KOPT-K1 (cell line): ENCODE measurements around the gene MAN1B1.

Experiments used
- H3K27ac ChIP-seq: fragments of 200-600 bp; sonication (generic); 2 replicates; pipeline ENCODE4 v1.5.1; 2016; ENCODE audit warnings: antibody characterized with exemption, mild to moderate bottlenecking, low read depth, low read length; ENCODE audit not compliant: poor library complexity, severe bottlenecking
- H3K36me3 ChIP-seq: fragments of 200-600 bp; sonication (generic); 2 replicates; pipeline ENCODE4 v1.5.1; 2017; ENCODE audit warnings: antibody characterized with exemption, mild to moderate bottlenecking, low read length, moderate library complexity; ENCODE audit not compliant: insufficient read depth
- H3K9me3 ChIP-seq: fragments of 200-600 bp; sonication (generic); 2 replicates; pipeline ENCODE4 v1.5.1; 2017; ENCODE audit warnings: antibody characterized with exemption, low read length, mild to moderate bottlenecking; ENCODE audit not compliant: insufficient read depth, poor library complexity, severe bottlenecking

The MAN1B1 gene

DNA sequence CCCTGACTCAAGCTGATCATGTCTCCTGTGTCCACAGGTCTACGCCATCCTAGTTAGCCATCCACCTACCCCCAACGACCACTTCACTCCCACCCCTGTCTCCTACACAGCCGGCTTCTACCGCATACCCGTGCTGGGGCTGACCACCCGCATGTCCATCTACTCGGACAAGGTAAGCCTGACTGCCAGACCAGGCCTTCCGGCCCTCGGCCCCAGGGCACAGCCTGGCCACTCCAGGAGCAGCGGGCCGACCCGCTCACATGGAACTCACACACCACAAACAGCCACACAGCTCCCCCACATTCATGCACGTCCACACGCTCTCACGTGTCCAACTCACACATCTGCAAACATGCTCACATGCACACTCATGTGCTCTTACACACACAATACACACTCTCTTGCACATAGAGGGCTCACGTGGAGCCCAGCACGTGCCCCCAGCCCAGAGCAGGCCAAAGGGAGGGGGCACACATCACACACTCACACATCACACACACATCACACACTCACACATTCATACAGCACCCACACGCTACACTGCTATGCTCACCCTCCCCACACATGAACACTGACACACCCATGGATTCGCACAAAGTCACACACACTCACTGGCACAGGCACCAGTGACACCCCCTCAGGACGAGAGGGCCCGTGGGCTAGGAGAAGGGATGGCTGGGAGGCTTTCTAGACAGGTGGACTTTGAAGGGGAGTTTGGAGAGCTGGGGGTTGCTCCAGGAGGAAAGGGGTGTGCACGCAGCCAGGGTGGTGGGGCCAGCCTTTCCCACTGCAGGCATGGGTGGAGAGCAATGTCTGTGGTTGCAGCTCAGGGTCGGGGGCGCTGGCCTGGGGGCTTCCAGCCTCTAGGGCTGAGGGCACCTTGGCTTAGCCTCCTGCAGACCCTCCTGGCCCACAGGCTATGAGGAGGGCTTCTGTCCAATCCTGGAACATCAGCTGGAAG lies 55.5 kb downstream of the MAN1B1 start:
- H3K9me3 ChIP-seq: no peaks in the 10 kb centered on the region
- no peak overlapping the region for H3K27ac ChIP-seq
- H3K36me3 ChIP-seq: no peaks in the 10 kb centered on the region

DNA sequence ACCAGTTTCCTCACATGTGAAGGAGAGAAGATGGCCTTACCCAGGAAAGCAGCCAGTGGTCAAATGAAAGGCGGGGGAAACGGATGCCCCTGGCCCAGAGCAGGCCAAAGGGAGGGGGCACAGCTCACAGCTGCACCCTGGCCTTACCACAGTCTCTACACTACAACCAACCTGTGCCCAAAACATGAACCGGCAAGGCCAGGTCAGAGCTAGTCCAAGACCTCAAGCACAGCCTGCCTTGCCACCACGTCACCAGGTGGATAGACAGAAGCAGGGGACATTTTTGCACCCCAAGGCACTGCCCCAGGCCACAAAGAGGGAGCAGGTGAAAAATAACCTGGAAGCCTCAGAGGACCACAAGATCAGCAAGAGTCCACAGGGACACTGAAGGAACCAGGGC lies 56.7 kb downstream of the MAN1B1 start:
- Histone ChIP-seq H3K27ac (no peak overlapping the region), H3K9me3 (no peaks in the 10 kb centered on the region), H3K36me3 (no peaks in the 10 kb centered on the region)

DNA sequence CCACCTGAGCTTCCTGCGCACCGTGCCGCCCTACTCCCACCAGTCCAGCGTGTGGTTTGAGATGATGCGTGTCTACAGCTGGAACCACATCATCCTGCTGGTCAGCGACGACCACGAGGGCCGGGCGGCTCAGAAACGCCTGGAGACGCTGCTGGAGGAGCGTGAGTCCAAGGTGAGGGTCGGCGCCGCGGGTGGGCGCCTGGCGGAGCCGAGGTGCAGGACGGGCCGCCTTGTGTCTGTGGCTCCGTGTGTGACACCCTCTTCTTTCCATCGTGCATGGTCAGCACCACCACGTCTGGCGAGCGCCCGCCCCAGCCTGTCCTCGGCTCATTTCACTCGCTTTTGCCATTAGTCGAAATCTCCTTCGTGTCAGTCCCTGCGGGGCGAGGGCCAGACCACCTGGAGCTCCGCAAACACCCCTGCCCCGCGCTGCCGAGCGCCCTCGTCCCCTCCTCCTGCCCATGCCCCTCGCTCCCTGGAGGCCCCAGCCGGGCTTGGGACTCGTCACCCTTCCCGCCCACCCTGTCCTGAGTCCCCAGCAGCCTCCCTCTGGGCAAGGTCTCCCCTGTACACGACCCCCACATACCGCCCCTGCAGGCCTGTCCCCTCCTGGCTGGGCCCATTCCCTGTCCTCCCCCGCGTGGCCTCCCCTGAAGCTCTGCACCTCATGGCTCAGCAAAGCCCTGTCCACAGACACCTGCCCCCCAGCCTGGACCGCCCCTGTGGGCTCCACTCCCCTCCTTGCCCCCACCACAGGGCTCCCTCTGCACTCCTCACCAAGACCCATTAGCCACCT lies 59.1 kb downstream of the MAN1B1 start:
- Histone ChIP-seq H3K9me3 (no peaks in the 10 kb centered on the region), H3K27ac (no peak overlapping the region), H3K36me3 (no peaks in the 10 kb centered on the region)

DNA sequence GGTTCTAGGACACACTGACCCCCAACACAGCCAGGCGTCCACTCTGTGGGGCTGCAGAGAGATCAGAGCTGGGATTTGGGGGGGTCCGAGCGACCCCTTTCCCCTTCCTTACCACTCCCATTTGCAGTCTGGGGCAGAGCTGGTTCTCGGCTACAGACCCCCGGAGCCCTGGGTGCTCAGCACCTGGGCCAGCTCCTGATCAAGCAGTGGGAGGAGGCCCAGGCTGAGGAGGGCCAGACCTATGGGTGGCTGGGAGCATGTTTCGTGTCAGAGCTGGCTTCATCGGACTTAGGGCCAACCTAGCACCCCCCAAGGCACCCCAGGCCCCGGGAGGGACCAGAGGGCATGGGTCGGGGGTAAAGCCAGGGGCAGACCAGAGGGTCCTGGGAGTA lies 59.7 kb downstream of the MAN1B1 start:
- no peak overlapping the region for H3K27ac ChIP-seq
- H3K9me3 ChIP-seq: no peaks in the 10 kb centered on the region
- H3K36me3 ChIP-seq: no peaks in the 10 kb centered on the region

DNA sequence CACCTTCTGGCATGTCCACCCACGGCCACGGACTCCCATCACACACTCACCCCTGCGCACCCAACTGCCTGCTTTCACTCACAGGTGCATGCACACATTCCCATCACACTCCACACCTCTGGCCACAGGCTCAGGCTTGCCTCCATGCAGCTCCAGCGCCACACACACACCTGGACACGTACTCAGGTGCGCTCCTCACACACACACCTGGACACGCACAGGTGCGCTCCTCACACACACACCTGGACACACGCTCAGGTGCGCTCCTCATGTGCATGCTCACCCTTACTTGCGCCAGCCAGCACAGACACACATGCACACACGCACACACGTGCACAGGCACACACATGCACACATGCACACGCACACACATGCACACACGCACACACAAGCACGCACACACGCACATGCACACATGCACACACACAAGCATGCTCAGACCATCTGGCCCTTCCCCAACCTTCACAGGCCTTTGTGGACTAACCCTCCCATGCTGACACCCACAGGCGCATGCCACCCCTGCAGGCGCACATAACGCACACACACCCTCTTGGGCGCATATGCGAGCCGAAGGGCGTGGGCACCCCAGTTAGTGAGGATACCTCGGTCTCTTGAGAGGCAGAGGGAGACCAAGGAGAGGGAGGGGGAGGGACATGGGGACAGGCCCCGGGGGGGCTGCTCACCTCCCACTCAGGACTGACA lies 60.5 kb downstream of the MAN1B1 start:
- no peak overlapping the region for H3K27ac ChIP-seq
- H3K36me3 ChIP-seq: no peaks in the 10 kb centered on the region
- no peaks in the 10 kb centered on the region for H3K9me3 ChIP-seq

DNA sequence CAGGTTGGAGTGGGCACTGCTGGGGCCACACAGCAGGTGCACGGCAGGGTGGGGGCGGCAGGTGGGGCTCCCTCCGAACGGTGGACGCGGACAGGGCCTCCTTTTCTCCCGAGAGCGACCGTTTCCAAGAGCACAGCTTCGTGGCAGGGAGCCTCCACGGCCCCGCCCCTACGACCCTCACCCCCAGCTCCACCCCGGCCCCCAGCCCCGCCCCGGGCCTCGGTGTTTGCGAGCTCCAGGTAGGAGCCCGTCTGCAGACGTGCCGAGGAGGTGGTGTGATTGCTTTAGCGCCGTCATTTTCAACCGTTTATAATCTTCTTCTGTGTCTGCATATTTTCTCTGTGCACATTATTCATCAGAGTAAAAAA lies 61.0 kb downstream of the MAN1B1 start:
- H3K36me3 ChIP-seq: no peaks in the 10 kb centered on the region
- no peak overlapping the region for H3K27ac ChIP-seq
- H3K9me3 ChIP-seq: no peaks in the 10 kb centered on the region

DNA sequence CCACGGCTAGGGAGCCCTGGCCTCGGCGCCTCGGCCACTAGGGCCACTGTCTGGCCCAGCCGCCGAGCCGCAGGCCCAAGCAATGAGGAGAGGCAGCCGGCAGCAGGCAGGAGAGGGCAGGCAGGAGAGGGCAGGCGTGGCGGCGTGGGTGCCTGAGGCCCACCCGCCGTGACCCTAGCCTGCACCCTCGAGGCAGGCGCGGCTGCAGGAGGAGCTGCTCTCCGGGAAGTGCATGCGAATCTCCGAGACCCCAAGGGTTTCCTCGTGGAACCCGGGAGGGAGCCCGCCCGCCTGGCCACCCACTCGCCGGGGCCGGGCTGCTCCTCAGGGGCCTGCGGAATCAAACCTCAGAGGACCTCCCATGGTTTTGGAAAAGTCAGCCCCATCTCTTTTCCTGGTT lies 61.5 kb downstream of the MAN1B1 start:
- H3K9me3 ChIP-seq: no peaks in the 10 kb centered on the region
- no peaks in the 10 kb centered on the region for H3K36me3 ChIP-seq

DNA sequence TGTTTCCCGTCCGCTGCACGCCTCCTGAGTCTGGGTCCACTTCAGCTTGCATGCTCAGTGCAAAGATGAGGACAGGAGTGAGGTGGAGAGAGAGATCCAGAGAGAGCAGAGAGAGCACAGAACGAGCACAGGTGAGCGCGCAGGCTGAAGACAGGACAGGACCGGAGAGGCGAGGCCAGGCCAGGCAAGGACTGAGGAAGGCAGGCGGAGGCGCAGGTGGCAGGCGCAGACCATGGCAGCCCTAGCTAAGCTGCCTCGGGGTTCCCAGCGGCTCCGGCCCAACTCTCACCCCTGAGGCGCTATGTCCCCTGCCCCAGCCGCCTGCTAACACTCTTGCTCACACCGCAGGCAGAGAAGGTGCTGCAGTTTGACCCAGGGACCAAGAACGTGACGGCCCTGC lies 61.9 kb downstream of the MAN1B1 start:
- no peaks in the 10 kb centered on the region for H3K36me3 ChIP-seq
- H3K27ac ChIP-seq: no peak overlapping the region

More for the DNA sequence above, 61.5 kb downstream of the MAN1B1 start:
- H3K27ac ChIP-seq: no peak overlapping the region

DNA sequence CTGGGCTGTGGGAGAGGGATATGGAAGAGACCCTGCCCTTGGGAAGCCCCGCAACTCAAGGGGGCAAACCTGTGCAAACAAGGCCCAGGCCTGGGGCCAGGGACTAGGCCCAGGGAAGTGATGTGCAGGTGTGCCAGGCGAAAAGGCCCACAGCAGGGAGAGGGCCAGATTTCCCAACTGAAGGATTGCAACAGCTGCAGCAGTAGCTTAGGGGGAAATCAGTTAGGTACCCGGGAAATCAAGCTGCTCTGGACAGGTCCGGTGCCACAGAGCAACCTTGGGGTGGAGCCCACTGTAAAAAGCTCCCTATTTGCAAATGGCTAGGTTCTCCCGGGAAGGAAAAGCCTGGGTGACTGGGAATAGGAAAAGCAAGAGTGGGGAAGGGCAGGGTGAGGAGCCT lies 62.6 kb downstream of the MAN1B1 start:
- no peak overlapping the region for H3K27ac ChIP-seq
- H3K9me3 ChIP-seq: no peaks in the 10 kb centered on the region
- no peaks in the 10 kb centered on the region for H3K36me3 ChIP-seq

More for the DNA sequence above, 61.9 kb downstream of the MAN1B1 start:
- H3K9me3 ChIP-seq: no peaks in the 10 kb centered on the region

DNA sequence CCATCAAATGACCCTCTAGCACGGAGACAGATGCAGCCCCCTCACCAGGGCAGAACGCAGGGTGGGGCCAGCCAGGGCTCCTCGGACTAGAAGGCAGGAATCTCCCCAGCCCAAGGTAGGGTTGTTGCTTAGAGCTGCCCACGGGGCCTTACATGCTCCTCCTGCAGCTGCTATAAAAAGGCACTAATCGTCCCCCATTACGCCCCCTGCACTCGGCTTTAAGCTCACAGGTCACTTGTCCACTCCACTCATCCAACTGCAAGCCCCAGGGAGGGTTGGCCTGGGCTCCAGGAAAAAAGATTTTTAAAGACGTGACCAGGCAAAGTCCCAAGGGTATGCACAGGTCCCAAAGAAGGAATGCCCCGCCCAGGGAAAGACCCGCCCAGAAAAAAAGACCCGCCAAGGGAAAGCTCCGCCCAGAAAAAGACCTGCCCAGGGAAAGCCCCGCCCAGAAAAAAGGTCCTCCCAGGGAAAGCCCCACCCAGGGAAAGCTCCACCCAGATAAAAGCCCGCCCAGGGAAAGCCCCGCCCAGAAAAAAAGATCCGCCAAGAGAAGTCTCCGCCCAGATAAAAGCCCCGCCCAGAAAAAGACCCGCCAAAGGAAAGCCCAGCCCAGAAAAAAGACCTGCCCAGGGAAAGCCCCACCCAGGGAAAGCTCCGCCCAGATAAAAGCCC lies 63.3 kb downstream of the MAN1B1 start:
- H3K36me3 ChIP-seq: no peaks in the 10 kb centered on the region
- no peaks in the 10 kb centered on the region for H3K9me3 ChIP-seq
- H3K27ac ChIP-seq: no peak overlapping the region

DNA sequence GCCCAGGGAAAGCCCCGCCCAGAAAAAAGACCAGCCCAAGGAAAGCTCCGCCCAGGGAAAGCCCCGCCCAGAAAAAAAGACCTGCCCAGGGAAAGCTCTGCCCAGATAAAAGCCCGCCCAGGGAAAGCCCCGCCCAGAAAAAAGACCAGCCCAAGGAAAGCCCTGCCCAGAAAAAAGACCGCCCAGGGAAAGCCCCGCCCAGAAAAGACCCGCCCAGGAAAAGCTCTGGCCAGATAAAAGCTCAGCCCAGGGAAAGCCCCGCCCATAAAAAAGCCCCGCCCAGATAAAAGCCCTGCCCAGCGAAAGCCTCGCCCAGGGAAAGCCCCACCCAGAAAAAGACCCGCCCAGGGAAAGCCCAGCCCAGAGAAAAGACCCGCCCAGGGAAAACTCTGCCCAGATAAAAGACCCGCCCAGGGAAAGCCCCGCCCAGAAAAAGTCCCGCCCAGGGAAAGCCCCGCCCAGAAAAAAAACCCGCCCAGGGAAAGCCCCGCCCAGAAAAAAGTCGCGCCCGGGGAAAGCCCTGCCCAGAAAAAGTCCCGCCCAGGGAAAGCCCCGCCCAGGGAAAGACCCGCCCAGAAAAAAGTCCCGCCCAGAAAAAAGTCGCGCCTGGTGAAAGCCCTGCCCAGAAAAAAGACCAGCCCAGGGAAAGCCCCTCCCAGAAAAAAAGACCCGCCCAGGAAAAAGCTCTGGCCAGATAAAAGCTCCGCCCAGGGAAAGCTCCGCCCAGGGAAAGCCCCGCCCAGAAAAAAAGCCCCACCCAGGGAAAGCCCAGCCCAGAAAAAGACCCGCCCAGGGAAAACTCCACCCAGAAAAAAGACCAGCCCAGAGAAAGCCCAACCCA lies 64.1 kb downstream of the MAN1B1 start:
- H3K9me3 ChIP-seq: no peaks in the 10 kb centered on the region
- no peak overlapping the region for H3K27ac ChIP-seq
- no peaks in the 10 kb centered on the region for H3K36me3 ChIP-seq

DNA sequence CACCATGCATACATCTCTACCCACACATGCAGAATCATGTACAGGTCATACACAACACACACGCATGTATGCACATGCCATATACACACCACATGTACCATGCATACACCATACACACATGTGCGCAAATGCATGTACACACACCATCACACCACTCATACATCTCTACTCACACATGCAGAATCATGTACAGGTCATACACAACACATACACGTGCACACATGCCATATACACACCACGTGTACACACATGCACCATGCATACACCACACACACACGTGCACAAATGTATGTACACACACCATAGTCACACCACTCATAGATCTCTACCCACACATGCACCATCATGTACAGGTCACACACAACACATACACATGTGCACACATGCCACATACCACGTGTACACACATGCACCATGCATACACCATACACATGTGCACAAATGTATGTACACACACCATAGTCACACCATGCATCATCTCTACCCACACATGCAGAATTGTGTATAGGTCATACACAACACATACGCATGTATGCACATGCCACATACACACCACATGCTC lies 66.1 kb downstream of the MAN1B1 start:
- no peak overlapping the region for H3K27ac ChIP-seq
- H3K9me3 ChIP-seq: no peaks in the 10 kb centered on the region
- no peaks in the 10 kb centered on the region for H3K36me3 ChIP-seq

DNA sequence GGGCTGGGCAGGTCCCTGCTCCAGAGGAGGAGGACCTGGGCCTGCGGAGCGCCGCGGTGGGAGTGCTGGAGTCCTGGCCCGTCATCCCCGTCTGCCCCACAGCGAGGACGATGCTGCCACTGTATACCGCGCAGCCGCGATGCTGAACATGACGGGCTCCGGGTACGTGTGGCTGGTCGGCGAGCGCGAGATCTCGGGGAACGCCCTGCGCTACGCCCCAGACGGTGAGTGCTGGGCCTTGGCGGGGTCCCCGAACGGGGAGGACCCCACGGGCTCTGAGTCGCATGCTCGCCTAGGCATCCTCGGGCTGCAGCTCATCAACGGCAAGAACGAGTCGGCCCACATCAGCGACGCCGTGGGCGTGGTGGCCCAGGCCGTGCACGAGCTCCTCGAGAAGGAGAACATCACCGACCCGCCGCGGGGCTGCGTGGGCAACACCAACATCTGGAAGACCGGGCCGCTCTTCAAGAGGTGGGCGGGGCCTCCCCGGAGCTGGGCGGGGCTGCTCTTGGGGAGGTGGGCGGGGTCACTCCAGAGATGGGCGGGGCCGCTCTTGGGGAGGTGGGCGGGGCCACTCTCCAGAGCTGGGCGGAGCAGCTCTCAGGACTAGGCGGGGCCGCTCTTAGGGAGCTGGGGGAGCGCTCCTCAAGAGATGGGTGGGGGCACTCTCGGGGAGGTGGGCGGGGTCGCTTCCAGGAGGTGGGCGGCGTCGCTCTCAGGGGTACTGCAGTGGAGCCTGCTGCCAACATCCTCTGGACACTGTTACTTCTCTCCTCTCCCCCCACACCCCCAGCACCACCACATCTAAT lies 70.0 kb downstream of the MAN1B1 start:
- no peaks in the 10 kb centered on the region for H3K9me3 ChIP-seq
- no peak overlapping the region for H3K27ac ChIP-seq
- no peaks in the 10 kb centered on the region for H3K36me3 ChIP-seq
